Right lobe of liver (tissue), 4 donors: Measurements from ENCODE around the gene PACS2.

Experiments used
- POLR2A ChIP-seq: fragments of 450-650 bp; IDR thresholded peaks from one replicate; pipeline ENCODE4 v1.6.1; 2017; ENCODE audit warnings: antibody characterized with exemption, mild to moderate bottlenecking
- TF ChIP-seq, protein P1 (sequence below), 4 donors: fragments of 200-600 bp in 3 of 4; fragments of 450-650 bp in 1 of 4; IDR thresholded peaks; one replicate each; pipeline versions ENCODE4 v1.5.1 to v1.8.0; 2016 to 2022; ENCODE audit warnings: antibody characterized with exemption in 4 of 4, mild to moderate bottlenecking in 2 of 4
- donor health status: DM: no; HTN: no; CAD: no.
- donor health status: DM: no; HTN: no; CAD: no.
- donor health status: DM: no; HTN: yes; CAD: no.

DNA sequence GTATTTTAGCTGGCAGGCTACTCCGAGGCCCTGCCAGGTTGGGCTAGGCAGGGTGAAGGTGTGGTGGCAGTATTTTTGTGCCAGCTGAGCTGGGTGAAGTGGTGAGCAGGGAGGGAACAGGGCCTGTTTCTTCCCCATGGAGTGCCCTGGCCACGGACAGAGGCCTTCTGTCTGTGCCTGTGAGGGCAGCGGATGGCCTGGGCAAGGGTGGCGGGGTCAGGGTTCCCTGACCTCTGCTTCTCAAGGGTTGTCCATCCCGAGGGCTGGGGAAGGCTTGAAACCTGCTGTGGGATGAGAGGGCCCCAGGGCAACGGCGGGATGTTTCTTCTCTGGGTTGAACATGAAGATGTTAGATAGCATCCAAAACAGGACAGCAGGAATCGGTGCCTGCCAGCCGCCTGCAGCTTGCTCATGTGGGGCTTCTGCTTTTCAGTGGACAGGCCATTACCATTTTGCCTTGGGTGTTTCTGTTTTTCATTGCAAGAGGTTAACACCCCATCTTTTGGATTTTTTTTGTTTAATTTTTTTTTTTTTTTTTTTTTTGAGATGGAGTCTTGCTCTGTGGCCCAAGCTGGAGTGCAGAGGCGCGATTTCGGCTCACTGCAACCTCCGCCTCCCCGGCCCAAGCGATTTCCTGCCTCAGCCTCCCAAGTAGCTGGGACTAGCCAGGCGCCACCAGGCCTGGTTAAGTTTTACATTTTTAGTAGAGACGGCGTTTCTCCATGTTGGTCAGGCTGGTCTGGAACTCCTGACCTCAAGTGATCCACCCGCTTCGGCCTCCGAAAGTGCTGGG, 108.3 kb downstream of the PACS2 start:
- TF ChIP-seq, protein P1, sequence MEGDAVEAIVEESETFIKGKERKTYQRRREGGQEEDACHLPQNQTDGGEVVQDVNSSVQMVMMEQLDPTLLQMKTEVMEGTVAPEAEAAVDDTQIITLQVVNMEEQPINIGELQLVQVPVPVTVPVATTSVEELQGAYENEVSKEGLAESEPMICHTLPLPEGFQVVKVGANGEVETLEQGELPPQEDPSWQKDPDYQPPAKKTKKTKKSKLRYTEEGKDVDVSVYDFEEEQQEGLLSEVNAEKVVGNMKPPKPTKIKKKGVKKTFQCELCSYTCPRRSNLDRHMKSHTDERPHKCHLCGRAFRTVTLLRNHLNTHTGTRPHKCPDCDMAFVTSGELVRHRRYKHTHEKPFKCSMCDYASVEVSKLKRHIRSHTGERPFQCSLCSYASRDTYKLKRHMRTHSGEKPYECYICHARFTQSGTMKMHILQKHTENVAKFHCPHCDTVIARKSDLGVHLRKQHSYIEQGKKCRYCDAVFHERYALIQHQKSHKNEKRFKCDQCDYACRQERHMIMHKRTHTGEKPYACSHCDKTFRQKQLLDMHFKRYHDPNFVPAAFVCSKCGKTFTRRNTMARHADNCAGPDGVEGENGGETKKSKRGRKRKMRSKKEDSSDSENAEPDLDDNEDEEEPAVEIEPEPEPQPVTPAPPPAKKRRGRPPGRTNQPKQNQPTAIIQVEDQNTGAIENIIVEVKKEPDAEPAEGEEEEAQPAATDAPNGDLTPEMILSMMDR (IDR thresholded peaks at IDR 0.05) = no peak
- no peak for TF ChIP-seq POLR2A
